Measurements from ENCODE around the gene MEIS3.

Gene MEIS3

GRCh38 chr19:47461876-47462275 lies 42.5 kb upstream of the MEIS3 start:
- POLR2A ChIA-PET = no interaction called here

More at GRCh38 chr19:47461876-47462275, 42.5 kb upstream of the MEIS3 start:
- no peaks in the 10 kb centered on the region for H3K9me3 ChIP-seq (ENCODE audit: control insufficient read depth, insufficient read depth, low read depth, low read length)
- CTCF ChIA-PET = interaction anchor here (1.2 kb wide), 1 partner anchor 113 kb away, joined by 3 read pairs; the partner anchor contains the start of gene DHX34
- no peak overlapping the region for H3K27ac ChIP-seq (ENCODE audit: extremely low read depth, low read depth, low read length)
- TF ChIP-seq AEBP2 (tag by site-specific recombination; IDR thresholded peaks at IDR 0.05; ENCODE audit: borderline replicate concordance) (no peak), ZNF18 (tag by site-specific recombination; IDR thresholded peaks at IDR 0.05) (no peak), ZNF175 (tag by site-specific recombination; IDR thresholded peaks at IDR 0.05) (no peak), ELK4 (IDR thresholded peaks at IDR 0.05; ENCODE audit: borderline replicate concordance, low read depth, low read length) (no peak), KLF17 (tag by site-specific recombination; IDR thresholded peaks at IDR 0.05) (no peak), ZBTB1 (tag by site-specific recombination; IDR thresholded peaks at IDR 0.05) (no peak), ZNF23 (tag by site-specific recombination; IDR thresholded peaks at IDR 0.05; ENCODE audit: borderline replicate concordance) (no peak), ZNF624 (tag by site-specific recombination; IDR thresholded peaks at IDR 0.05) (no peak), EGR2 (tag by site-specific recombination; IDR thresholded peaks at IDR 0.05; ENCODE audit: low read depth) (no peak), HOXA7 (CRISPR knock-in tag; IDR thresholded peaks at IDR 0.05; ENCODE audit: borderline replicate concordance) (no peak), ZNF610 (tag by site-specific recombination; IDR thresholded peaks at IDR 0.05; ENCODE audit: borderline replicate concordance) (no peak), ZNF777 (tag by site-specific recombination; IDR thresholded peaks at IDR 0.05; ENCODE audit: borderline replicate concordance) (no peak), ZBTB26 (tag by site-specific recombination; optimal IDR thresholded peaks at IDR 0.05) (no peak), ZNF211 (tag by site-specific recombination; IDR thresholded peaks at IDR 0.05; ENCODE audit: low read depth) (no peak), ZBTB49 (tag by site-specific recombination; IDR thresholded peaks at IDR 0.05; ENCODE audit: low read depth) (no peak), REPIN1 (tag by site-specific recombination; IDR thresholded peaks at IDR 0.05; ENCODE audit: low read depth) (no peak), ZNF558 (tag by site-specific recombination; IDR thresholded peaks at IDR 0.05) (no peak), ZNF660 (tag by site-specific recombination; IDR thresholded peaks at IDR 0.05) (no peak), ZSCAN4 (tag by site-specific recombination; IDR thresholded peaks at IDR 0.05) (no peak)
- no peak overlapping the region for H3K4me3 ChIP-seq (ENCODE audit: low read depth, low read length)
- H3K36me3 ChIP-seq (ENCODE audit: control insufficient read depth in 2 of 2, insufficient read depth in 1 of 2, low read length in 2 of 2) = no peaks in the 10 kb centered on the region
- no peaks in the 10 kb centered on the region for H3K4me1 ChIP-seq (ENCODE audit: control insufficient read depth, insufficient read depth, low read length)

Measured in HEK293 (cell line).